Measurements from ENCODE around the gene DHDH.

DHDH gene

DNA sequence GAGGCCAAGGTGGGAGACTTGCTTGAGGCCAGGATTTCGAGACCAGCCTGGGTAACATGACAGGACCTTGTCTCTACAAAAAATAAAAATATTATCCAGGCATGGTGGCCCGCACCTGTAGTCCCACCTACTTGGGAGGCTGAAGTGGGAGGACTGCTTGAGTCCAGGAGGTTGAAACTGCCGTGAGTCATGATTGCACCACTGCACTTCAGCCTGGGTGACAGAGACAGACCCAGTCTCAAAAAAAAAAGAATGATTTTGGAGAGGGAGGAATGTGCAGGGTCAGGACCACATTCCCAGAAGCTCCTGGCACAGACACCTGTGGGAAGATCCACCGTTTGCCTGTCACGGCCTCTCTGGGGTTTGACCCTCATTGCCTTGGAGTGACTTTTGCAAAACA lies 11.9 kb downstream of the DHDH start:
- FAIRE-seq (no peak), DNase-seq (ENCODE audit: extremely low spot score, insufficient read length, low read depth) (no peak)

DNA sequence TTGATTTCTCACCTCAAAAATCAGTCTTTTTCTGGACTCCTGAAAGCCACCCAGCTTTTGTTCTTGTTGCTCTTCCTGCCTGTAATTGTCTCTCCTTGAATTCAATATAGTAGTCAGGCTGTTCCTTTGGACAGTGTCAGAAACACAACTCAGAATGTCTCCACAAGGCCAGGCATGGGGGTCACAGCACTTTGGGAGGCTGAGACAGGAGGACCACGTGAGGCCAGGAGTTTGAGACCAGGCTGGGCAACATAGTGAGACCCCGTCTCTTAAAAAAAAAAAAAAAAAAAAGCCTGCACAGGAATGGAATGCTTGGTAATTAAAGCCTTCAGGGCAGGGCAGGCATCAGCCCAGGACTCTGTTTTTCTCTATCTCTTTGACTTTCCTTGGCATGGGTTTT lies 12.3 kb downstream of the DHDH start:
- FAIRE-seq (no peak), DNase-seq (ENCODE audit: extremely low spot score, insufficient read length, low read depth) (no peak)

DNA sequence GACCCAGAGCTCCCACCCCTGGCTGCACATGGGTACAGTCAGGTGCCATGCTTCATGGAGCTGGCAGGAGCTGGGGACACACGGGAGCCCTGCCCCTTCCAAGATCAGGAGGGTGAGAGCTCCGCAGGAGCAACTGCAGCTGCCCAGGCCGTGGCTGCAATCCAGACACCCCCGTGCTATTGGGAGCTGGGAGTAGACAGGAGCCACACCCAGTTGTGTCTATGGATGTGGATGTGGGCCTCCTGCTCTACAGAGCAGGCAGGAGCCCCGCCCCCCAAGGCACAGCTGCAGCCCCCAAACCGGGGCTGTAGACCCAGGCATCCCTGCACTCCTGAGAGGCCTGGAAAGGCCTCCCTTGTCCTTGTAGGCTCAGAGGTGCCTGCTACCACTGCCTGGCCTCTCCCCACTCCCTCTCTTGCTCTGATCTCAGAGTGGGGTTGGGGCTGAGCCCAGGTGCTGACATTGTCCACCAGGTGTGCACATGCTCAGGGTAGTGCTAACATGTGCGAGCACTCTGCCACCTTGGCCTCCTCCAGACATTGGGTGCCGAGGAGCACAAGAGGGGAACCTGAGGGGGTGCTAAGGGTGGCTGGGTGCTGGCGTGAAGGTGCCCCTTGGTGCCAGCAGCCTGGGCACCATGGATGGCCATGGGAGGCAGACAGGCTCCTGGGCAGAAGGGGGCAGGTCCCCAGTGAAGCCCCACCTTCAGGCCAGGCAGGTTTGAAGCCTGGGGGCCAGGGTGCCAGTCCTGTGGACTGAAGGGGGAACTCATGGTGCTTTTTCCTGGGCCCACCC lies 13.2 kb downstream of the DHDH start:
- no peak for FAIRE-seq
- no peak for DNase-seq (ENCODE audit: extremely low spot score, insufficient read length, low read depth)

DNA sequence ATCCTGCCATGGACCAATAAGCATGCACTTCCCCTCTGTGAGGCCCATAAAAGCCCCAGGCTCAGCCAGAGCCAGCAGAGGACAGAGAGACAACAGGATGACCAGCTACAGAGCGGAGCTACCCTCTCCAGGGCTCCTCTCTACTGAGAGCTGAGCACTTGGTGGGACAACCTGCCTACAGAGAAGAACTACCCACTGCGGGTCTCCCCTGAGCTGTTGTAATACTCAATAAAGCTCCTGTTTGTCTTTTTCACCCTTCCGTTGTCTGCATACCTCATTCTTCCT lies 13.7 kb downstream of the DHDH start:
- FAIRE-seq = no peak
- DNase-seq (ENCODE audit: extremely low spot score, insufficient read length, low read depth) = no peak

- no peak for FAIRE-seq
Observed at GRCh38 chr19:48950159-48950558, 16.7 kb downstream of the DHDH start.

GRCh38 chr19:48950830-48951519 lies 17.5 kb downstream of the DHDH start:
- FAIRE-seq (no peak), DNase-seq (ENCODE audit: extremely low spot score, insufficient read length, low read depth) (no peak)

More at GRCh38 chr19:48950159-48950558, 16.7 kb downstream of the DHDH start:
- no peak for DNase-seq (ENCODE audit: extremely low spot score, insufficient read length, low read depth)

- FAIRE-seq (no peak), DNase-seq (ENCODE audit: extremely low spot score, insufficient read length, low read depth) (no peak)
Observed at GRCh38 chr19:48953141-48953540, 19.6 kb downstream of the DHDH start.

- DNase-seq (ENCODE audit: extremely low spot score, insufficient read length, low read depth) = no peak
- FAIRE-seq = no peak
Observed at GRCh38 chr19:48953990-48954594, 20.6 kb downstream of the DHDH start.

GRCh38 chr19:48954595-48955307 lies 21.3 kb downstream of the DHDH start, which contains the start of gene BAX:
Gene BAX (plus strand): TSS chr19:48954875. CDS start chr19:48954929, 54 bp downstream.
- FAIRE-seq (peak; percentile 95), DNase-seq (ENCODE audit: extremely low spot score, insufficient read length, low read depth) (peak; percentile 94)

GRCh38 chr19:48955308-48955958 lies 21.9 kb downstream of the DHDH start:
- no peak for DNase-seq (ENCODE audit: extremely low spot score, insufficient read length, low read depth)
- FAIRE-seq = no peak

DNA sequence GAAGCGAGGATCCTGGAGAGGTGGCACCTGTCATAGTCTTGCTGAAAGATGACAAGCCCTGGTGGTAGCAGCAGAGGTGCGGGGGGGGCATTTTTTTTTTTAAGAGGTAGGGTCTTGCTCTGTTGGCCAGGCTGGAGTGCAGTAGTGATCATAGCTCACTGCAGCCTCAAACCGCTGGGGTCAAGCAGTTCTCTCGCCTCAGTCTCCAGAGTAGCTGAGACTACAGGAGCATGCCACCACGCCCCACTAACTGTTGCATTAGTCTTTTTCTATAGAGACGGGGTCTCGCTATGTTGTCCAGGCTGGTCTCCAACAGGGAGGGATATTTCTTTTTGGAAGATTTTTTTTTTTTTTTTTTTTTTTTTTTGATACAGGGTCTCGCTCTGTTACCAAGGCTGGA lies 24.5 kb downstream of the DHDH start:
- DNase-seq (ENCODE audit: extremely low spot score, insufficient read length, low read depth) = no peak

DNA sequence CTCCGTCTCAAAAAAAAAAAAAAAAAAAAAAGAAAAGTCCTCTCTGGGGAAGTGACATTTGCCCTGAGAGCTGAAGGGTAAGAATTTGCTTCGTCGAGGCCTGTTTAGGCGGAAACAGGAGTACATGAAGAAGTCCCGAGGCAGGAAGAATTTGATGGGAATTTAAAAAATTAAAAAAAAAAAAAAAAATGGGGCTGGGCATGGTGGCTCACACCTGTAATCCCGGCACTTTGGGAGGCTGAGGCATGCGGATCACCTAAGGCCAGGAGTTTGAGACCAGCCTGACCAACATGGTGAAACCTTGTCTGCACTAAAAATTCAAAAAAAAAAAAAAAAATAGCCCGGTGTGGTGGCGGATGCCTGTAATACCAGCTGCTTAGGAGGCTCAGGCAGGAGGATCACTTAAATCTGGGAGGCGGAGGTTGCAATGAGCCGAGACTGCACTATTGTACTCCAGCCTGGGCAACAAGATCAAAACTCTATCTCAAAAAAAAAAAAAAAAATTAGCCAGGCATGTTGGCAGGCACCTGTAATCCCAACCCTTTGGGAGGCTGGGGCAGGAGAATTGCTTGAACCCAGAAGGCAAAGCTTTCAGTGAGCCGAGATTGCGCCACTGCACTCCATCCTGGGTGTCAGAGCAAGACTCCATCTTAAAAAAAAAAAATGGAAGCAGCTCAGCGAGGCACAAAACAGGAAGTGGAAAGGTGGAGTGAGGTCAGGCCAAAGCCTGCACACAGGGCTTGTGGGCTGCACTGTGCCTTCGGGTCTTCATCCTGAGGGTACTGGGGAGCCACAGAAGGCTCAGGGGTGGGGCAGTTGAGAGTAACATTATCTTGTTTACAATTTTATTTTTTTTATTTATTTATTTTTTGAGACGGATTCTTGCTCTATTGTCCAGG lies 26.1 kb downstream of the DHDH start:
- FAIRE-seq (no peak), DNase-seq (ENCODE audit: extremely low spot score, insufficient read length, low read depth) (no peak)

More for the DNA sequence above, 24.5 kb downstream of the DHDH start:
- no peak for FAIRE-seq

- FAIRE-seq = no peak
- no peak for DNase-seq (ENCODE audit: extremely low spot score, insufficient read length, low read depth)
Observed at GRCh38 chr19:48961051-48961649, 27.7 kb downstream of the DHDH start.

GRCh38 chr19:48961673-48962028 lies 28.2 kb downstream of the DHDH start:
- FAIRE-seq (no peak), DNase-seq (ENCODE audit: extremely low spot score, insufficient read length, low read depth) (no peak)

GRCh38 chr19:48962029-48962848 lies 28.7 kb downstream of the DHDH start:
- peak; percentile 91 for FAIRE-seq

DNA sequence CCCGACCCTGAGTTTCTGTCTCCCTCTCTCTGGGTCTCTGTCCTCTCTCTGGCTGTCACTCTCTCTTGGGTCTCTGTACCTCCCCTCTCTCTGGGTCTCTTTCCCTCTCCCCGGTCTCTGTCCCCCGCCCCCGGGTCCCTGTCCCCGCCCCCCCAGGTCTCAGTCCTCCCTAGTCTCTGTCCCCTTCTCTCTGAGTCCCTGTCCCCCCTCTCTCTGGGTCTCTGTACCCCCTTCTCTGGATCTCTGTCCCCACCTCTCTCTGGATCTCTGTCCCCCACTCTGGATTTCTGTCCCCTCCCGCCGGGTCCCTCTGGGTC lies 29.3 kb downstream of the DHDH start:
- FAIRE-seq = no peak
- no peak for DNase-seq (ENCODE audit: extremely low spot score, insufficient read length, low read depth)

More at GRCh38 chr19:48962029-48962848, 28.7 kb downstream of the DHDH start:
- no peak for DNase-seq (ENCODE audit: extremely low spot score, insufficient read length, low read depth)

DNA sequence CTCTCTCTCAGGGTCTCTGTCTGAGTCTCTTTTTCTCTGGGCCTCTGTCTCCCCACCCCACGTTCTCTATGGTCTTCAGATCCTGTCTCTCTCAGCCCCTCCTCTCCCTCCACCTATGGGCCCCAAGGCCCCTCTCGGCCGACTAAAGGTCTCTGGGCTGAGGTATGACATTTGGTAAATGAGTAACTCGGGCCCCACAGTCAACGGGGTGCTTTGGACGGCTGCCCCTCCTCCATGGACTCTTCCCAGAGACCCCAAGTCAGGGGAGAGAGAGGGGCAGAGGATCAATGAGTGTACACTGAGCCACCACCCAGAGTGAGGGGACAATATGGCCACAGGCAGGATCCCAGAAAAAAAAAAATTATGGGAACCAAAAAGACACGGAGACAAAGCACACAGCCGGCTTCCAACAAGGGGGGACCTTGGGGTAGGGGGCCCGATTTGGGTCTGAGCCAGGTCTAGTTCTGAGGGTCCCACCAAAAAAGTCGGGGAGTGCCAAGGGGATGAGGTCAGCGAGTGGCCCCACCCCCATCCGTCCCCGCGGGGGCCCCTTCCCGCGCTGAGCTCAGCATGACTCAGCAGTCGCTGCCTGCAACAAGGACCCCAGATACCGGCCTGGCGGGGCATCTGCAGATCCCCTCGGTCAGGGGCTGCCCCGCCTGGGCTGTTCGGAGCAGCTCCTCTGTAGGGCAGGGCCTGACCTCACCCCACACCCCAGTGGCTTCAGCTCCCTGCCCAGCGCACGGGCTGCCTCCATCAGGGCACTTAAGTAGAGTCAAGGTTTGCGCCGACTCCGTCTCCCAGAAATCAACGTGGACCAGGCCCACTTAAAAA lies 30.1 kb downstream of the DHDH start:
- FAIRE-seq = peak; percentile 91
- DNase-seq (ENCODE audit: extremely low spot score, insufficient read length, low read depth) = no peak
